GM21528 (cell line): Measurements from ENCODE around the gene CELF4.
A peak's percentile ranks its signal among the peaks of the same experiment; 100 is the strongest.

Experiments used
- ATAC-seq: cut with Tn5 transposase; IDR thresholded peaks from one replicate; pipeline ENCODE4 v1.9.1; 2021; ENCODE audit warnings: mild to moderate bottlenecking, moderate library complexity; ENCODE audit not compliant: unreplicated experiment, low FRiP score

The CELF4 gene

GRCh38 chr18:37334631-37335408 is 230.8 kb downstream of the CELF4 start:
- ATAC-seq = no peak

GRCh38 chr18:37332628-37333420 is 232.8 kb downstream of the CELF4 start:
- no peak for ATAC-seq

- ATAC-seq = no peak
Measured at GRCh38 chr18:37332219-37332618, 233.4 kb downstream of the CELF4 start.

GRCh38 chr18:37330173-37330572 is 235.4 kb downstream of the CELF4 start:
- no peak for ATAC-seq

GRCh38 chr18:37328946-37329719 is 236.5 kb downstream of the CELF4 start:
- ATAC-seq = no peak

- ATAC-seq = no peak
Measured at GRCh38 chr18:37327063-37327577, 238.5 kb downstream of the CELF4 start.

GRCh38 chr18:37322492-37323035 is 243.0 kb downstream of the CELF4 start:
- peak; percentile 76 for ATAC-seq

GRCh38 chr18:37321582-37322491 is 243.8 kb downstream of the CELF4 start:
- ATAC-seq = no peak

GRCh38 chr18:37320317-37320716 is 245.3 kb downstream of the CELF4 start:
- ATAC-seq = no peak

- ATAC-seq = no peak
Measured at GRCh38 chr18:37318360-37319355, 246.9 kb downstream of the CELF4 start.

GRCh38 chr18:37317486-37317885 is 248.1 kb downstream of the CELF4 start:
- no peak for ATAC-seq

- ATAC-seq = no peak
Measured at GRCh38 chr18:37316468-37316867, 249.1 kb downstream of the CELF4 start.

- ATAC-seq = no peak
Measured at GRCh38 chr18:37315935-37316334, 249.7 kb downstream of the CELF4 start.

- ATAC-seq = no peak
Measured at GRCh38 chr18:37314534-37314933, 251.1 kb downstream of the CELF4 start.

GRCh38 chr18:37313624-37314023 is 252.0 kb downstream of the CELF4 start:
- no peak for ATAC-seq

- no peak for ATAC-seq
Measured at GRCh38 chr18:37309861-37310260, 255.7 kb downstream of the CELF4 start.

- no peak for ATAC-seq
Measured at GRCh38 chr18:37309059-37309458, 256.5 kb downstream of the CELF4 start.

- ATAC-seq = no peak
Measured at GRCh38 chr18:37307181-37307580, 258.4 kb downstream of the CELF4 start.
